AG09319 (cell line): ENCODE results near the gene F2RL3.

Source experiments
- DNase-seq: peaks from one replicate; pipeline ENCODE4 v3.0.0-alpha.2; 2010; ENCODE audit warnings: low read depth; ENCODE audit errors: extremely low read depth
- CTCF ChIP-seq: IDR thresholded peaks from 2 replicates; pipeline ENCODE4 v1.5.1; 2011; ENCODE audit warnings: low read depth, mild to moderate bottlenecking, inconsistent platforms, low read length, moderate library complexity

The F2RL3 gene

GRCh38 chr19:16875584-16876555 is 12.9 kb upstream of the F2RL3 start:
- DNase-seq = no peak
- TF ChIP-seq CTCF = no peak

GRCh38 chr19:16876904-16877361 is 11.9 kb upstream of the F2RL3 start:
- no peak for TF ChIP-seq CTCF
- no peak for DNase-seq

DNA sequence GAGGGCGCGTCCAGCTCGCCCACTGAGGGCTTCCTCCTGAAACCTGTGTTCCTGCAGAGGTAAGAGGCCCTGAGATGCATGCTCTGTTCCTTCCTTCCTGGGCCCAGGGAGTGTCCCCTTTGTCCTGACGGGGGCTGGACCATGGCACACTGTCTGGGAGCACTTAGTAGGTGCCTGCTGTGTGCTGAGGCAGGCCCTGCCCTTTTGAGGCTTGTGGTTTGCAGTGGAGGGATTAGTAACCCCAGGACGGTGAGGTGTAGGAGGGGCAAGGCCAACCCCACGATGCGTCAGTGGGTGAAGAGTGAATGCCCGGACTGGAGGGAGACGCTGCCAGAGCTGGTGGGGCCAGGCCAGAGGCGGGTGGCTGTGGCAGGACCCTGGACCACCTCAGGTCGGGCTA is 11.2 kb upstream of the F2RL3 start:
- TF ChIP-seq CTCF = no peak
- DNase-seq = no peak

DNA sequence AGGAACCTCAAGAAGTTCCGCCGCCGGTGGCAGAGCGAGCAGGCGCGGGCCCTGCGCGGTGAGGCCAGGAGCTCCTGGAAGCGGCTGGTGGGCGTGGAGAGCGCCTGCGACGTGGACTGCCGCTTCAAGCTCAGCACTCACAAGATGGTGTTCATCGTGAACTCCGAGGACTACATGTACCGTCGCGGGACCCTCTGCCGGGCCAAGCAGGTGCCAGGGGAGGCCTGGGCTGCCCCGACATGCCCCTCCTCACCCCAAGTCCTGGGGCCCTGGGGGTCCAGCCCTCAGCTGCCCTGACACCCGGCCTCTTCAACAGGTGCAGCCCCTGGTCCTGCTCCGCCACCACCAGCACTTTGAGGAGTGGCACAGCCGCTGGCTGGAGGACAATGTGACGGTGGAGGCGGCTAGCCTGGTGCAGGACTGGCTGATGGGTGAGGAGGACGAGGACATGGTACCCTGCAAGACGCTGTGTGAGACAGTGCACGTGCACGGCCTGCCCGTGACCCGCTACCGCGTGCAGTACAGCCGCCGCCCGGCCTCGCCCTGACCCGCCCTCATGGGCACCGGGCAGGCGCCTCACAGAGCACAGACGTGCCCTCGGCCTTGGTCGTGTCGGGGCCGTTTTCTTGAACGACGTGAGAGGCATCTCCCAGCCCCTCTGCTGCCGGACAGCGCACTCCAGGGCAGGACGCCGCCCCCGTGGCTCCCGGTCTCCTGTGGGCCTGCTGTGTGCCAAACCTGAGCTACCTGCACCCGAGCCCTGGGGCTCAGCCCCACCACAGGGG is 10.4 kb upstream of the F2RL3 start:
- no peak for TF ChIP-seq CTCF
- no peak for DNase-seq

GRCh38 chr19:16880884-16881554 is 7.8 kb upstream of the F2RL3 start:
- DNase-seq = no peak
- no peak for TF ChIP-seq CTCF

GRCh38 chr19:16882146-16882545 is 6.7 kb upstream of the F2RL3 start:
- no peak for TF ChIP-seq CTCF
- DNase-seq = no peak
